ENCODE data around the gene PROC.

The PROC gene

DNA sequence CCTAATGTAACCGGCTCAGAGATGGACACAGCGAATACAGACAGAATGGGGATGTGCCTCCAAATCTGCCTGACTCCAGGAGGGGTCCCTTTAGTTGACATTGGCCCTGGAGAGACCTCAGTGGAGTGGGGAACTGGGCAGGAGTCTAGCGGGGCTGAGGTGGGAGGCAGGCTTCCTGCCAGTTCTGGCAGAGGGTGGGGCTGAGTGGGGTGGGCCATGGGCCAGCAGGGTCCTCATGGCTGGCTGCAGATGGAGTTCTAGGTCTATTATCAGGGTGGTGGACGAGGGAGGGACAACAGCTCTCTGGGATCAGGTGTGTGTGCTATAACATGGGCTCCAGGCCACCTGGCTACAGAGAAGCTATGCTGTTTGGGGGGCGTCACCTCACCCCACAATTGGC is 21.1 kb downstream of the PROC start:
- no peaks in the 10 kb centered on the region for H3K4me1 ChIP-seq (ENCODE audit: control insufficient read depth, insufficient read depth, low read length)
- CTCF ChIA-PET: interaction anchor here (0.7 kb wide), 1 partner anchor 19 kb away, joined by 3 read pairs; no protein-coding TSS in a partner anchor
- H3K4me3 ChIP-seq (ENCODE audit: low read depth, low read length): no peak overlapping the region
- H3K9me3 ChIP-seq (ENCODE audit: control insufficient read depth, insufficient read depth, low read depth, low read length): no peaks in the 10 kb centered on the region
- no peak overlapping the region for H3K27ac ChIP-seq (ENCODE audit: extremely low read depth, low read depth, low read length)
- H3K36me3 ChIP-seq (ENCODE audit: control insufficient read depth in 2 of 2, insufficient read depth in 1 of 2, low read length in 2 of 2): no peaks in the 10 kb centered on the region
- TF ChIP-seq, protein P1, sequence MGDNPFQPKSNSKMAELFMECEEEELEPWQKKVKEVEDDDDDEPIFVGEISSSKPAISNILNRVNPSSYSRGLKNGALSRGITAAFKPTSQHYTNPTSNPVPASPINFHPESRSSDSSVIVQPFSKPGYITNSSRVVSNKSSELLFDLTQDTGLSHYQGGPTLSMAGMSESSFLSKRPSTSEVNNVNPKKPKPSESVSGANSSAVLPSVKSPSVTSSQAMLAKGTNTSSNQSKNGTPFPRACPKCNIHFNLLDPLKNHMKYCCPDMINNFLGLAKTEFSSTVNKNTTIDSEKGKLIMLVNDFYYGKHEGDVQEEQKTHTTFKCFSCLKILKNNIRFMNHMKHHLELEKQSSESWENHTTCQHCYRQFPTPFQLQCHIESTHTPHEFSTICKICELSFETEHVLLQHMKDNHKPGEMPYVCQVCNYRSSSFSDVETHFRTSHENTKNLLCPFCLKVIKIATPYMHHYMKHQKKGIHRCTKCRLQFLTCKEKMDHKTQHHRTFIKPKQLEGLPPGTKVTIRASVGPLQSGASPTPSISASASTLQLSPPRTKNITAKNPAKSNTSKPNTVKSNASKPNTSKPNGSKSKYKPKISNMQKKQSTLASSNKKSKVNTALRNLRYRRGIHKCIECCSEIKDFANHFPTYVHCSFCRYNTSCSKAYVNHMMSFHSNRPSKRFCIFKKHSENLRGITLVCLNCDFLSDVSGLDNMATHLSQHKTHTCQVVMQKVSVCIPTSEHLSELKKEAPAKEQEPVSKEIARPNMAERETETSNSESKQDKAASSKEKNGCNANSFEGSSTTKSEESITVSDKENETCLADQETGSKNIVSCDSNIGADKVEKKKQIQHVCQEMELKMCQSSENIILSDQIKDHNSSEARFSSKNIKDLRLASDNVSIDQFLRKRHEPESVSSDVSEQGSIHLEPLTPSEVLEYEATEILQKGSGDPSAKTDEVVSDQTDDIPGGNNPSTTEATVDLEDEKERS (tag by site-specific recombination; IDR thresholded peaks at IDR 0.05): no peak
- TF ChIP-seq ZNF777 (tag by site-specific recombination; IDR thresholded peaks at IDR 0.05; ENCODE audit: borderline replicate concordance) (no peak), ZNF433 (tag by site-specific recombination; IDR thresholded peaks at IDR 0.05; ENCODE audit: low read depth) (no peak), ZBTB48 (tag by site-specific recombination; IDR thresholded peaks at IDR 0.05) (no peak), ZNF747 (tag by site-specific recombination; IDR thresholded peaks at IDR 0.05) (no peak), ZNF114 (tag by site-specific recombination; IDR thresholded peaks at IDR 0.05) (no peak), EGR2 (tag by site-specific recombination; IDR thresholded peaks at IDR 0.05; ENCODE audit: low read depth) (no peak)
- TF ChIP-seq, protein P2, sequence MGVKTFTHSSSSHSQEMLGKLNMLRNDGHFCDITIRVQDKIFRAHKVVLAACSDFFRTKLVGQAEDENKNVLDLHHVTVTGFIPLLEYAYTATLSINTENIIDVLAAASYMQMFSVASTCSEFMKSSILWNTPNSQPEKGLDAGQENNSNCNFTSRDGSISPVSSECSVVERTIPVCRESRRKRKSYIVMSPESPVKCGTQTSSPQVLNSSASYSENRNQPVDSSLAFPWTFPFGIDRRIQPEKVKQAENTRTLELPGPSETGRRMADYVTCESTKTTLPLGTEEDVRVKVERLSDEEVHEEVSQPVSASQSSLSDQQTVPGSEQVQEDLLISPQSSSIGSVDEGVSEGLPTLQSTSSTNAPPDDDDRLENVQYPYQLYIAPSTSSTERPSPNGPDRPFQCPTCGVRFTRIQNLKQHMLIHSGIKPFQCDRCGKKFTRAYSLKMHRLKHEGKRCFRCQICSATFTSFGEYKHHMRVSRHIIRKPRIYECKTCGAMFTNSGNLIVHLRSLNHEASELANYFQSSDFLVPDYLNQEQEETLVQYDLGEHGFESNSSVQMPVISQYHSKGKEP (tag by site-specific recombination; IDR thresholded peaks at IDR 0.05): no peak
- TF ChIP-seq, protein P3, sequence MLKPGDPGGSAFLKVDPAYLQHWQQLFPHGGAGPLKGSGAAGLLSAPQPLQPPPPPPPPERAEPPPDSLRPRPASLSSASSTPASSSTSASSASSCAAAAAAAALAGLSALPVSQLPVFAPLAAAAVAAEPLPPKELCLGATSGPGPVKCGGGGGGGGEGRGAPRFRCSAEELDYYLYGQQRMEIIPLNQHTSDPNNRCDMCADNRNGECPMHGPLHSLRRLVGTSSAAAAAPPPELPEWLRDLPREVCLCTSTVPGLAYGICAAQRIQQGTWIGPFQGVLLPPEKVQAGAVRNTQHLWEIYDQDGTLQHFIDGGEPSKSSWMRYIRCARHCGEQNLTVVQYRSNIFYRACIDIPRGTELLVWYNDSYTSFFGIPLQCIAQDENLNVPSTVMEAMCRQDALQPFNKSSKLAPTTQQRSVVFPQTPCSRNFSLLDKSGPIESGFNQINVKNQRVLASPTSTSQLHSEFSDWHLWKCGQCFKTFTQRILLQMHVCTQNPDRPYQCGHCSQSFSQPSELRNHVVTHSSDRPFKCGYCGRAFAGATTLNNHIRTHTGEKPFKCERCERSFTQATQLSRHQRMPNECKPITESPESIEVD (tag by site-specific recombination; IDR thresholded peaks at IDR 0.05): no peak
- POLR2A ChIA-PET: interaction anchor here (0.6 kb wide), 1 partner anchor 33 kb away, joined by 3 read pairs; no protein-coding TSS in a partner anchor

DNA sequence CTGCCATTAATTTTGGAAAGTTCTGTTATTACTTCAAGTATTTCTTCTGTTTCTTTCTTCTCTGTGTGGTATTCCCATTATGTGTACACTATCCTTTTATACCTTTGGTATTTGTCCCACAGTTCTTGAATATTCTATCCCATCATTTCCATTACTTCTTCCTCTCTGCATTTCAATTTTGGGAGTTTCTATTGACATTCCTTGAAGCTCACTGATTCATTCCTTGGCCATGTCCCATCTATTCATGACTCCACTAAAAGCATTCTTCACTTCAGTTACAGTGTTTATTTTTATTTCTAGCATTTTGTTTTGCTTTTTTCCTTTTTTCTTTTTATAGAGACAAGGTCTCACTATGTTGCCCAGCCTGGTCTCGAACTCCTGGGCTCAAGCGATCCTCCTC is 30.3 kb downstream of the PROC start:
- no peak for TF ChIP-seq KLF7 (tag by site-specific recombination; IDR thresholded peaks at IDR 0.05; ENCODE audit: borderline replicate concordance)
- Histone ChIP-seq H3K4me1 (ENCODE audit: control insufficient read depth, insufficient read depth, low read length) (no peaks in the 10 kb centered on the region), H3K36me3 (ENCODE audit: control insufficient read depth in 2 of 2, insufficient read depth in 1 of 2, low read length in 2 of 2) (no peaks in the 10 kb centered on the region), H3K9me3 (ENCODE audit: control insufficient read depth, insufficient read depth, low read depth, low read length) (no peaks in the 10 kb centered on the region), H3K27ac (ENCODE audit: extremely low read depth, low read depth, low read length) (no peak overlapping the region), H3K4me3 (ENCODE audit: low read depth, low read length) (no peak overlapping the region)
- ChIA-PET CTCF (no interaction called here), POLR2A (no interaction called here)

DNA sequence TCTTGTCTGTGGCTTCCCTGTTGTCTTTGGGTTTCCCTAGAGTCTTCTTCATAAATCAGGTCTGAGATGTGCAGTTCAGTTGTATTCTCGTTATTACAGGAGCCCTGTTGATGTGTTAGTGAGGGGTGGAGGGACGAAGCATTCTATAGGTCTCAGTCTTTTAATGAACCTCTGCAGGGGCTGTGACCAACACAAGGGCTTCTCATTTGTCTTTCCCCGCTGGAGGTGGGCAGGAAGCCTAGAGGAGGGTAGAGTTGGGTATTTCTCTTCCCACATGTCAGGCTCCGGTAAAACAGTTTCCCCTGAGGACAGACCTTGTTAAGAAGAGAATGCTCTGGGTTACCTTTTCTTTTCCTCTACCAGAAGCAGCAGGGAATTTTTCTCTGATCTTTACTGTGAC is 31.2 kb downstream of the PROC start:
- Histone ChIP-seq H3K36me3 (ENCODE audit: control insufficient read depth in 2 of 2, insufficient read depth in 1 of 2, low read length in 2 of 2) (no peaks in the 10 kb centered on the region), H3K4me1 (ENCODE audit: control insufficient read depth, insufficient read depth, low read length) (no peaks in the 10 kb centered on the region), H3K9me3 (ENCODE audit: control insufficient read depth, insufficient read depth, low read depth, low read length) (no peaks in the 10 kb centered on the region), H3K27ac (ENCODE audit: extremely low read depth, low read depth, low read length) (no peak overlapping the region), H3K4me3 (ENCODE audit: low read depth, low read length) (no peak overlapping the region)
- CTCF ChIA-PET: interaction anchor here (2.3 kb wide), 1 partner anchor 30 kb away, joined by 8 read pairs; no protein-coding TSS in a partner anchor
- POLR2A ChIA-PET: no interaction called here
- TF ChIP-seq FEZF1 (tag by site-specific recombination; IDR thresholded peaks at IDR 0.05): no peak
- no peak for TF ChIP-seq ZNF311 (tag by site-specific recombination; IDR thresholded peaks at IDR 0.05; ENCODE audit: borderline replicate concordance)
- TF ChIP-seq, protein P4, sequence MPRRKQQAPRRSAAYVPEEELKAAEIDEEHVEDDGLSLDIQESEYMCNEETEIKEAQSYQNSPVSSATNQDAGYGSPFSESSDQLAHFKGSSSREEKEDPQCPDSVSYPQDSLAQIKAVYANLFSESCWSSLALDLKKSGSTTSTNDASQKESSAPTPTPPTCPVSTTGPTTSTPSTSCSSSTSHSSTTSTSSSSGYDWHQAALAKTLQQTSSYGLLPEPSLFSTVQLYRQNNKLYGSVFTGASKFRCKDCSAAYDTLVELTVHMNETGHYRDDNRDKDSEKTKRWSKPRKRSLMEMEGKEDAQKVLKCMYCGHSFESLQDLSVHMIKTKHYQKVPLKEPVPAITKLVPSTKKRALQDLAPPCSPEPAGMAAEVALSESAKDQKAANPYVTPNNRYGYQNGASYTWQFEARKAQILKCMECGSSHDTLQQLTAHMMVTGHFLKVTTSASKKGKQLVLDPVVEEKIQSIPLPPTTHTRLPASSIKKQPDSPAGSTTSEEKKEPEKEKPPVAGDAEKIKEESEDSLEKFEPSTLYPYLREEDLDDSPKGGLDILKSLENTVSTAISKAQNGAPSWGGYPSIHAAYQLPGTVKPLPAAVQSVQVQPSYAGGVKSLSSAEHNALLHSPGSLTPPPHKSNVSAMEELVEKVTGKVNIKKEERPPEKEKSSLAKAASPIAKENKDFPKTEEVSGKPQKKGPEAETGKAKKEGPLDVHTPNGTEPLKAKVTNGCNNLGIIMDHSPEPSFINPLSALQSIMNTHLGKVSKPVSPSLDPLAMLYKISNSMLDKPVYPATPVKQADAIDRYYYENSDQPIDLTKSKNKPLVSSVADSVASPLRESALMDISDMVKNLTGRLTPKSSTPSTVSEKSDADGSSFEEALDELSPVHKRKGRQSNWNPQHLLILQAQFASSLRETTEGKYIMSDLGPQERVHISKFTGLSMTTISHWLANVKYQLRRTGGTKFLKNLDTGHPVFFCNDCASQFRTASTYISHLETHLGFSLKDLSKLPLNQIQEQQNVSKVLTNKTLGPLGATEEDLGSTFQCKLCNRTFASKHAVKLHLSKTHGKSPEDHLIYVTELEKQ (tag by site-specific recombination; IDR thresholded peaks at IDR 0.05; ENCODE audit: borderline replicate concordance): no peak
- TF ChIP-seq, protein P1 (tag by site-specific recombination; IDR thresholded peaks at IDR 0.05): no peak
- no peak for TF ChIP-seq ZNF555 (tag by site-specific recombination; conservative IDR thresholded peaks at IDR 0.05)
- TF ChIP-seq ZNF791 (tag by site-specific recombination; IDR thresholded peaks at IDR 0.05): no peak
- TF ChIP-seq ZBTB8A (tag by site-specific recombination; IDR thresholded peaks at IDR 0.05): no peak
- no peak for TF ChIP-seq ZNF221 (tag by site-specific recombination; IDR thresholded peaks at IDR 0.05; ENCODE audit: borderline replicate concordance)
- TF ChIP-seq ZNF571 (tag by site-specific recombination; IDR thresholded peaks at IDR 0.05): no peak

Data from HEK293 (cell line).